HG03103 (cell line): Measurements from ENCODE around the gene YWHAB.
"Not testable (repeated sequence)": the region's sequence is repeated elsewhere in the genome, so short reads cannot be mapped to it uniquely, and the experiment has no call there.

Experiments used
- ATAC-seq: cut with Tn5 transposase; IDR thresholded peaks from one replicate; pipeline ENCODE4 v1.9.1; 2021; ENCODE audit warnings: low read depth; ENCODE audit not compliant: unreplicated experiment

Gene YWHAB

DNA sequence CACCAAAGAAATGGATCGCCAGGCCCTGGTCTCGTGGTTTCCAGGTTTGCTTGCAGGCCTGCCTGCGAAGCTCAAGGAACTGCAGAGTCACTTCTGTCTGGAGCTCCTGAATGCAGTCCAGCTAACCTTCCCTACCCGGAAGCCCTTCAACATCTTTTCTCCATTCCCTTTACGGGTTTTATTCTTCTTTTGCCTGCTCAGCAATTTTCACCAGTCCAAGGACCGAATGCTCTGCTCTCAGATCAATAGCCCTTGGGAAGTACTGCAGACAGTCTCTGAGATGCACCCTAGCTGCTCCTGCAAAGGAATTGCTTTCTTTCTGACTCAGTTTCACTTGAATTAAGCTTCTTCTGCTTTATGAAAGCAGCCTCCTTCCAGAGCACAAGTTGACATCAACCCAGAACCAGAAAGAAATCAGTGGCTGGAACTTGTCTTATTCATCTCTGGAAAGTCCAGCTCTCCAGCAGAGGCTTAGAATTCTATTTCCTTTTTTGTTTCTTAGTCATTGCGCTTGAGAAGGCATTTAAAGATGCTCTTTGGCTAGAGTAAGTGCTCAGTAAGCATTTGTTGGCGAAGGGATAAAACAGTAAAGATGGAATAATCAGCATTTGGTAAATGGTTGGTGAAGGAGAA lies 18.7 kb upstream of the YWHAB start:
- ATAC-seq = no peak

GRCh38 chr20:44869471-44869870 lies 16.0 kb upstream of the YWHAB start:
- ATAC-seq = no peak

DNA sequence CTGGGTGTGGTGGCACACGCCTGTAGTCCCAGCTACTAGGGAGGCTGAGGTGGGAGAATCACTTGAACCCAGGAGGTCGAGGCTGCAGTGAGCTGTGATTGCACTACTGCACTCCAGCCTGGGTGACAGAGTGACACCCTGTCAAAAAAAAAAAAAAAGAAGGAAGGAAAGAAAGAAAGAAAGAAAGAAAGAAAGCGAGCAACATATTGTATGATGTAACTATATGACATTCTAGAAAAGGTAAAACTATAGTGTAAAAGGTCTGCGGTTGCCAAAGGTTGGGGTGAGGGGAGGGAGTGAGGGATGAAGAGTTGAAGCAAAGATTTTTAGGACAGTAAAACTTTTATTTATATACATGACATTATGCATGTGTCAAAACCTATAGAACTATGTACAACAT lies 3.1 kb upstream of the YWHAB start:
- ATAC-seq = not testable (repeated sequence)

GRCh38 chr20:44883214-44883902 lies 2.1 kb upstream of the YWHAB start:
- no peak for ATAC-seq

DNA sequence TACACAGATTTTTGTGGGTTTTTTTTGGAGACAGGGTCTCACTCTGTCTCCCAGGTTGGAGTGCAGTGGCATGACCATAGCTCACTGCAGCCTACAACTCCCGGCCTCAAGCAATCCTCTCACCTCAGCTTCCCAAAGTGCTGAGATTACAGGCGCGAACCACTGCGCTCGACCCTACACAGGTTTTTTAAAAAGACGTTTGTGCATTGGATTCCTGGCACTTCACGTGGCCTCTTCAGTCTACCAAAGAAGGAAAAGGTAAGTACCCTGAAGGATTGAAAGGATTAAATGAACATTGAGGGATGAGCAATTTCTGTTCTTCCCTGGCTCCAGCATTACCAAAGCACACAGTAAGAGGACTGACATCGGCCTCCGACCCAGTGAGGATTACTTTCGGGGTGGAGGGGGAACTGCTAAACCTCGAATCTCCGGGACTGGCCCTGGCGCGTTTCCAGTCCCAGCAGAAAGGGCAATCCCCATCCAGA lies 556 bp upstream of the YWHAB start:
- ATAC-seq = no peak

- no peak for ATAC-seq
These were observed 754 bp downstream of the YWHAB start for GRCh38 chr20:44886266-44886651.

DNA sequence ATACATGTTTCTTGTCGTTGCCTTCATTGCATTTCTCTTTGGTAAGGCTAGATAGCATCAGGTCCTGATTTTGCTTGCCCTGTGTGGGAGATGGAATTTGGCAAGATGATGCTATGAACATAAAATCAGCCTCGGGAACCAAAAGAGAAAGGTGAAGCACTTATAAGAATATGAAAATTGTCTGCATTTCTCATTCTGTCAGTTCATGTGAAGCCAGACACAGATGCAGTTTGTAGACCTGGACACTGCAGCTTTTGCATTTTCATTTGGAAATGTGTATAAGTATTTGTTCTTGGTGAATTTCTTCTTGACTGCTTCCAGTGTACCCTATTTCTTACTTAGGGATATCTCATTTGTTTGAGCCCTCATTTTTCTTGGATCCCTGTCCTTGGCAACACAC lies 1.3 kb downstream of the YWHAB start:
- no peak for ATAC-seq

DNA sequence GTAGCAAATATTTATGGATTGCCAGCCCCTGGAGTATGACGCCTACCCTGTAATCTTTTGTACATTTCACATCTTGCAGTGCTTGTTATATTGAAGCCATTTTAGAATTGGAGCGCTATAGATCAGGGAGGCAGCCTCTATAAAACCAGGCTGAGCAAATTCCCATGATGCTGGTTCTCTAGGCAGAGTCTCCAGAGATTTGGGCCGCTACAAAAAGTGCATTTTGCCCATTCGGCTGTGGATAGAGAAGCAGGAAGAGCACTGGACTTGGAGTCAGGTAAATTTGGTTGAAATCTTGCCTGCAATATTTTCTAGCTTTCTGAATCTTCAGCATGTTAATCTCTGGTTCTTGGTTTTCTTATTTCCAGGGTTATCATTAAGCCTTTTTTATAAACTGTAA lies 2.0 kb downstream of the YWHAB start:
- no peak for ATAC-seq

DNA sequence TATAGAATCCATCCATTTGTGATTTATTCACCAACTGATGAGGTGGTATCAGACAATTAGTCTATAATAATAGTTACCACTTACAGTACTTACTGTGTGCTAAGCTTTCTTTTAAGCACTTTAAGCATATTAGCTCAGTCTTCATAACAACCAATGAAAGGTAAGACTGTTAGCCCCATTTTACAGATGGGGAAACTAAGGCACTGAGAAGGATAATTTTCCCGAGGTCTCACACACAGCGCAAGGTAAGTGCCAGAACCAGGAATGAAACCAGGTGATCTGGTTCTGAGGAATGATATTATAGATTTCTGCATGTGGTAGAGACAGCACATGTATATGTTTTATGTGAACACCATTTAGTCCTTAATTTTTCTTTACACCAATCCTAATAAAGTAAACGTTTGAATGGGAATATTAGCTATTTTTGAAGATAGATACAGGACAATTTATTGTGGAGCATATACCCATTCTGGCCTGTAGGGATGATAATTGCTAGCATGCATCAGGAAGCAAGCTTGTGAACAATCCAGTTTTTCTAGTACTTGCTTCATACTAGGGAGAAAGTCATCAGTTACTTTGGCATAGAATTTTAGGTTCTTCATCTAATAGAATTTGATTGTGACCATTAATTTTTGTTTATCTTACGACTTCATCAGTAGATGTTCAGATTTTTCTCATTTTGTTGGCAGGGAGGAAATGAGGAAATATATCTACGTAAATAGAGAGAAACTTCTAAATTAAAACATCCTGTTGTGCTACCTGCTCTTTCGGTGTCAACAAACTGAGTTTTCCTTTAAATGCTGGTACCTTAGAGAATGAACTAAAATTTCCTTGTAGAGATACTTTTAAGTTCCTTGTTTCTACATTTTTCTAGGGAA lies 3.0 kb downstream of the YWHAB start:
- no peak for ATAC-seq

DNA sequence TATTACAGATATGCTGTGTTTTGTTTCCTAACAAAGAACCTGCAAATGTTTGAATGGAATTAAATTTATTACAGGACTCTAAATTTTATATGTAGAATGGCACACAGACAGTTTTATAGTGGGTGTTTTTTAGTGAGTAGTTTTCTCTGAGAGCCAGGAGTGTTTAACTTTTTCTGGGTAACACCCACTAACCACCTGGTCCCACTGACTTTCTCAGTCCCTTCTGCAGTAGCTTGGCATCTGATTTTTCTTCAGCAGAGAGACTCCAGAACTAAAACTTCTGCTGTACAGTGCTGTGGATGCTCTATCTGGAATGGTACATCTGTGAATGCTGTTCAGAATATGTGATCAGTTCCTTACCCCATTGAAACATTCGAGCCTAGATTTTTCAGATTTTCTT lies 6.3 kb downstream of the YWHAB start:
- ATAC-seq = no peak

DNA sequence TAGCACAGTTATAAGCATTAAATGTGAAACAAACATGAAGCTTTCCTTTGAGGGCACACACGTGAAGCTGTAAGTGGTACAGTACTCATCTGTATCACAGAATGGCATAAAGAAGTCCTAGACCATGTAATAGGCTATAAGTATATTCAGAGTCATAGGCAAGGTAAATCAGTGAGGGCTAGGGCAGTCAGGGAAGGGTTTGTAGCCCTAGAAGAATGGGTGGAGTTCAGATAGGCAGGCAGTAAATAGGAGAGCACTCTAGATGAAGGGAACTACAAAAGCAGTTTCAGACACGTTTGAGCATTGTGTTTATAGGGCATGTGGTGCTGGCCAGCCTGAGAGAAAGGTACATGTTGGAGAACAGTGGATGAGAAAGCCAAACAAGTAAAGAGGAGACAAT lies 9.5 kb downstream of the YWHAB start:
- no peak for ATAC-seq

GRCh38 chr20:44896583-44896982 lies 11.1 kb downstream of the YWHAB start:
- ATAC-seq = no peak

DNA sequence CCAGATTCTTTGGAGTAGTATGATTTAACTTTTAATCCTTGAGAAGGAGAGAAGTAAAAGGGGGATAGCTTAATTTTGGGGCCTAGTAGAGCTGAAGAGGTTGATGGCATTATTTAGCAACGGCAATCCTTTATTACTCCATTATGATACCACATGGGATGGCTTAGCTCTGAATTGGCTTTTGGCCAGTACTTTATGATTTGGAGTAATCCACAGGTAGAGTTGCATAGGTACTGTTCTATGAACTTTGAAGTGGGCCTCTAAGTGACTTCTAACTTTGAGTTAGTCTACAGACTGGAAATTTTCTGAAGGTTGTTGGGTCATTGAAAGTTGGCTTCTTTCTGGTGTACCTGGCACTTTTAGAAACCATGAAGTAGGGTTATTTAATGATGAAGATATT lies 11.6 kb downstream of the YWHAB start:
- no peak for ATAC-seq

DNA sequence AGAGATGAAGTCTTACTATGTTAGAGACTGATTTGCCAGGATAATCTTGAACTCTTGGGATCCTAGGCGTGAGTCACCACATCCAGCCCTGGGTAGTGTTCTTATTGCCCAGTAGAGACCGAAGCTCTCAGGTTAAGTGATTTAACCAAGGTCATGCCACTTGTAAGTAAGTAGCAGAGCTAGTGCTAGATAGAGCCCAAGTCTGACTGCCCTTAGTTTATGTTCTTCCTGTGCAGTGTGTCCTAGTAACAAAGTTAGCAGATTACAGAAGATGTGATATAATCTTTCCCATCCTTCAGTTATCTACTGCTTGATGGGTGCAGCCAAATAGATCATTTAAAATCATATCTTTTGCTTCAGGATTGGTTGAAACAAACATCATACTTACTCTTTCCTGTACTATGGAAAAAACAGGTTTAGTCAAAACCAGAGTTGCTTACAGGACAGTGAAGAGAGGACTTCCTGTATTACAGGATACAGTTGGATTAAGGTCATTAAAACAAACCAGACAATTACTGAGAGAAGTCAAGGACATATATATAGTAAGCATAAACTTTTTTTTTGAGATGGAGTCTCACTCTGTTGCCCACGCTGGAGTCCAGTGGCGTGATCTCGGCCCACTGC lies 14.8 kb downstream of the YWHAB start:
- ATAC-seq = no peak

DNA sequence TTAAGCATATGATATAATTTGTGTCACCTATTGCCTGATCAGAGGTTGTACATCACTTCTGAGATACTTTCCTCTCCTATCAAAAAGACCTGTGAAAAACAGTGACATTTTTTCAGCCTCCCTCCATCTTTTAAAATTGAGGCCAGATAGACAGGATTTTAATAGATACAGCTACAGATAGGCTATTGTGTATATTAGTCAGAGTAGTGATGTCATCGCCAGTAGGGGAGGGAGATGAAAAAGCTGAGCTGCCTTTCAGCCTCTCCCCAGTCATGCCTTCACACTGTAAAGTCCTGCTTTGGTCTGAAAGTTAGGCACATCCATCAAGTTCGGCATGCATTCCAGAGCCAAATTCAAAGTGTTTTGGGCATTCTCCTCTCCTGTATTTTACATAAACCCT lies 16.5 kb downstream of the YWHAB start:
- no peak for ATAC-seq

DNA sequence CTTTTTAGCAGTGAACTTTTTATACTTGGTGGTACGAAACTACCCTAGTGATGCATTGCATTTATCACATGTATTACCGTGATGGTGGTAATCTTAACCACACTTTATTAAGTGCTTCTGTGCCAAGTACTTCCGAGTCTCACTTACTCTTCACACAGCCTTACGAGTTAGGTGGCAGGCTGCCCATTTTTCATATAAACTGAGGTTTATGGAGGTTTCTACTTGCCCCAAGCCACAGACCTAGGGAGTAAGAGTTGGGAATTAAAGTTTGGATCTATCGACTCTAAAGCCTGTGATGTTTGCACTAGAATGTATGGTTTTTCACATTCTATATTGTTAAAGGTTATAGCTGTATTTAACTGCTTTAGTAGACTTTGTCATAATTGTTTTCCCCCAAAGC lies 18.9 kb downstream of the YWHAB start:
- ATAC-seq = no peak

- ATAC-seq = no peak
These were observed 23.7 kb downstream of the YWHAB start for GRCh38 chr20:44908987-44909871.

GRCh38 chr20:44909872-44910689 lies 24.6 kb downstream of the YWHAB start, which contains the start of gene PABPC1L:
PABPC1L (plus strand) TSS chr20:44910060; CDS start chr20:44910144, 84 bp downstream.
- peak; percentile 80 for ATAC-seq

DNA sequence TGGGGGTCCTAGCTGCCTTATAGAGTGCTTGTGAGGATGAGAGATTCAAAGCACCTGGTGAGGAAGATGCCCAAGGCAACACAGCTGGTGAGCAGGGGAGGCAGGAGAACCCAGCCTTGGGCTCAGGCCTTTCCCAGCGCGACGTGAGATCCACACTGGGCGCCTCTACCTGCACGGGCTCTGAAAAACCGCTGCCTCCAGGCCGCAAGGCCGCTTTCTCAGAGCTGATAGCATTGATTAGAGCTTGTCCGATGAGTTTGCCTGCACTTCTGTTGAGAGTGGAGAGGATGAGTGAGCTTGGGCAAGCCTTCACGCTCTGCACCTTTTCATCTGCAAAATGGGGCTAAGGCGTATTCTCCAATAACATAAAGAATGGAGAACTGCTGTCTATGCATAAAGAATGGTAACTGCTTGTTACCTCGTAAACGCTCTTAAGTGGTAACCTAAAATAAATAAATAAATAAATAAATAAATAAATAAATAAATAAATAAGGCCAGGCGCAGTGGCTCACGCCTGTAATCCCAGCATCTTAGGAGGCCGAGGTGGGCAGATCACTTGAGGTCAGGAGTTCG lies 25.3 kb downstream of the YWHAB start:
- no peak for ATAC-seq
